NCI-H526 treated with DMSO at 0.1 percent for 48 hours (cell line): Measurements from ENCODE around the gene PKNOX1.
A peak's percentile ranks its signal among the peaks of the same experiment; 100 is the strongest.
"Not testable (repeated sequence)": the region's sequence is repeated elsewhere in the genome, so short reads cannot be mapped to it uniquely, and the experiment has no call there.

ENCODE experiments used
- DNase-seq: peaks from one replicate; lab custom pipeline; 2025; lab: John Stamatoyannopoulos, UW

PKNOX1 gene

DNA sequence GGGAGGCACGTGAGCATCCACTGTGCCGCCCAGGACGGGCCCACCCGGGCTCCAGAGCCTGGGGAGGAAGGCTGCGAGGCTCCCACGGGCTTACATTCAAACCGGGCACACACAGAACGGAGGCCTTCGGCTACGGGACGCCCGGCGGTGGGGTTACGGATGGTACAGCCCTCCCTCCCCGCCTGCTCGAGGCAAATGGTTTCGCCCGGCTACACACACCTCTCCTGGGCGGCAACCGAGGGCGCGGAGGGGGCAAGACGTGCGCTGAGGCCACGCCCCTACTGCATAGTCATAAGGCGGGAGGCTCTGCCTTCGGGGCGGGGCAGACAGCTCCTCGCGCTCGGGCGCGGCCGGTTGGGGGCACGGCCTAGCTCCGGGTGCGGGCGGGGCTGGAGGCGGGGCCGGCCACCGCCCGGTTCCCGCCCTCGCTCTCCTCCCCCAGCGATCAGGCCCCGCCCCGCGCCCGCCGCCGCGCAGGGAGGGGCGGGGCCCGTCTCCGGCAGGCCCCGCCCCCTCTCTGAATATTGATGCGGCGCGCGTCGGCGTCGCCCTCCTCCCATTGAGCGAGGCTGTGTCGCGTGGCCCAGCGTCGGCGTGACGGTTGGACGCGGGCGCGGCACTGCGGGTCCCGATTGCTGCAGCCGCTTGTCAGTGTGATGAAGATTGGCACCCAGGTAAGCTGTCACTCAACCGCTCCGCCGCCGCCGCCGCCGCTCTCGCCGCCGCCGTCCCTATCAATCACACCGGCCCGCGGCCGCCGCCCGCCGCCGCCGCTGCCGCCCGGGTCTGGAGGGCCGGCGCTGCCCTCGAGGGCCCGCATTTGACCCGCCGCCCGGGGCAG lies at the start of gene PKNOX1:
PKNOX1 (plus strand) TSS at position 572 of the 841 bp plus-strand sequence. CDS start 29,820 bp downstream, outside the sequence.
- DNase-seq: peak; percentile 97

DNA sequence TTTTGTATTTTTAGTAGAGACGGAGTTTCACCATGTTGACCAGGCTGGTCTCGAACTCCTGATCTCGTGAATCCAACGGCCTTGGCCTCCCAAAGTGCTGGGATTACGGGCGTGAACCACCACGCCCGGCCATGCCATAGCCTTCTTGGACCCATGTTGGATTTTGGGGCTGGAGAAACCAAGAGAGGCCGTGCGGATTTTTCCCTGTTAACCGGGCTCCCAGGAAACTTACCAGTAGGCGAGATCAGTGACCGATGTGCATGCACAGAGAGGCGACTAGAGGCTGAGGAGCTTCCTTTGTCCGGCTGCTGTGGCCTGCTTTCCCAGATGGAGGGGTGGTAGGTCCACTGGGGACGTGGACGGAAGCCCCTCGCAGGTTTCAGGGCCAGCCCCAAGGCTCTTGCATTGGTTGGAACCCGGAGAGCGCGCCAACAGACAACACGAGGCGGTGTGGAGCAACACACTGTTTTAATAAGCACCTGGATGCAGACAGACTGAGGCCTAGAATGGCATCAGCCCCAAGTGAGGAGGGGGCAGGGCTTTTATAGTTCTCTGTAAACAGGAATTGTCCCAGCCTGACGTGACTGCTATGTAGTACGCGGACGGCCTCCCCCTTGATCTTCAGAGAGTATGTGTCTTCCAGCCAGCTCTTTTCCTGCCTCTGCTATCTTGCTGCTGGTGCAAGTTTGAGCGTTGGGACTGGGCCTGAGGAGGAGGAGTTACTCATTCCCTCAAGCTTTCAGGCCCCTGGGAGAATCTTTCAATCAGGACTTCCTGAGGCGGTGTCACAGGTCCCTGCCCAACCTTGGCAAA lies 49.0 kb upstream of the PKNOX1 start, which contains the start of gene ERVH48-1:
ERVH48-1 (minus strand) TSS at position 517 of the 813 bp plus-strand sequence. CDS start 6,624 bp downstream, outside the sequence.
- no peak for DNase-seq

GRCh38 chr21:42927474-42928200 lies 46.7 kb upstream of the PKNOX1 start:
- not testable (repeated sequence) for DNase-seq

DNA sequence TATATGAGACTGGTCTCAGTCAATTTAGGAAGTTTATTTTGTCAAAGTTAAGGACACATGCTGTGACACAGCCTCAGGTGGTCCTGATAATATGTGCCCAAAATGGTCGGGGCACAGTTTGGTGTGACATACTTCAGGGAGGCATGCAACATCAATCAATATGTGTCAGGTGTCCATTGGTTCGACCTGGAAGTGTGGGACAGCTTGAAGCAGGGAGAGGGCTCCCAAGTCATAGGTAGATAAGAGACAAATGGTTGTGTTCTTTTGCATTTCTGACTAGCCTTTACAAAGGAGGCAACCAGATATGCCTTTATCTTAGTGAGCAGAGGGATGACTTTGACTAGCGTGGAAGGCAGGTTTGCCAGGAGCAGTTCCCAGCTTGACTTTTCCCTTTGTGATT lies 44.4 kb upstream of the PKNOX1 start:
- no peak for DNase-seq

DNA sequence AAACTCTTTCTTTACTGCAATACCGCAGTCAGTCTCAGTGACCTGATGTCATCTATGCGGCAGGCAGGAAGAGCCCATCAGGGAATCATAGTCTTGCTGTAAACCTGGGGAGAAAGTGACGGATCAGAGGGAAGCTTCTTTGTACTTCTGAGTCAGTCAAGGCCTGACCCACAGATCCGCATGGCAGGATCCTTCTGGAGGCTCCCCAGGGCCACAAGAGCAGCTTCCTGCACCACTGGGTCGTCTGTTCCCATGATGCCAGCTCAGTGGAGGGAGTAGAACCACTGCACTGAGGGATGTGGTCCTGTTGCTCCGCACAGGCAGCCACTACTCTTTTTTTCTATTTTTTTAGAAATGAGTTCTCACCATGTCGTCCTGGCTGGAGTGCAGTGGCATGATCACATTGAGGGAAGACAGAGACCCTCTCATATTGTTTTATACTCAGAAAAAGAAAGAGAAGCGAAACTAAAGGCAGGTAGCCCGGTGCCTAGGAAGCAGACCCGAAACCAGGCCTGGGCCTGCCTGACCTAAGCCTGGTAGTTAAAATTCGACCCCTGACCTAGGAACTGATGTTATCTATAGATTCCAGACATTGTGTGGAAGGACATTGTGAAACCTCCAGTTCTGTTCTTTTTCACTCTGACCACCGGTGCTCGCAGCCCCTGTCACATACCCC lies 42.7 kb upstream of the PKNOX1 start:
- no peak for DNase-seq

GRCh38 chr21:42932378-42933136 lies 41.8 kb upstream of the PKNOX1 start:
- not testable (repeated sequence) for DNase-seq

DNA sequence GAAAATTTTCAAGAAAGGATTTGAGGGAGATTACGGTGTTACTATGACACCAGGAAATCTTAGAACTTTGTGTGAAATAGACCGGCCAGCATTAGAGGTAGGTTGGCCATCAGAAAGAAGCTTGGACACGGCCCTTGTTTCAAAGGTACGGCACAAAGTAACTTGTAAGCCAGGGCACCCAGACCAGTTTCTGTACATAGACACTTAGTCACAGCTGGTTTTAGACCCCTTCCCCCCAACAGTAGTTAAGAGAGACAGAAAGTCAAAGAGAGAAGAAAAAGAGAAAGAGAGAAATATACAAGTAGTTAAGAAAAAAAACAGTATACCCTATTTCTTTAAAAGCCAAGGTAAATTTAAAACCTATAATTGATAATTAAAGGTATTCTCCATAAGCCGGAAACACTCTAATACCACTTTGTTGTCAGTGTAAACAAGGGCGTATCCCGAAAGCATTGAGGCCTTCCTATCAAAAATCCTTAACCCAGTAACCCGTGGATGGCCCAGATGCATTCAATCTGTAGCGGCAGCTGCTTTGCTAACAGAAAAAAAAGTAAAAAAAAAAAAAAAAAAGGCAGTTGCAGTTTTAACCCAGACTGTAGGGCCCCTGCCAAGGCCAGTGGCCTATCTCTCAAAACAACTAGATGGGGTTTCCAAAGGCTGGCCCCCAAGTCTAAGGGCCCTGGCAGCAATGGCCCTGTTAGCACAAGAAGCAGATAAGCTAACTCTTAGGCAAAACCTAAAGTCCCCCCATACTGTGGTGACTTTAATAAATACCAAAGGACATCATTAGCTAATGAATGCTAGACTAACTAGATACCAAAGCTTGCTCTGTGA lies 41.0 kb upstream of the PKNOX1 start:
- DNase-seq: not testable (repeated sequence)

DNA sequence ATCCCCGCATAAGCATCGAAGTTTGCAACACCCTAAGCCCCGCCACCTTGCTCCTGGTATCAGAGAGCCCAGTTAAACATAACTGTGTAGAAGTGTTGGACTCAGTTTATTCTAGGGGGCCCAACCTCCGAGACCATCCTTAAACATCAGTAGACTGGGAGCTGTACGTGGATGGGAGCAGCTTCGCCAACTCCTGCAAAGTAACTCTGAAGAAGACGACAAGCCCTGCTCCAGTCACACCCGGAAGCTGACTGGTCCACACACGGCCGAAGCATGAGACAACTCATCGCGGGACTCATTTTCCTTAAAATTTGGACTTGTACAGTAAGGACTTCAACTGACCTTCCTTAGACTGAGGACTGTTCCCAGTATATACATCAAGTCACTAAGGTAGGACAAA lies 40.4 kb upstream of the PKNOX1 start:
- not testable (repeated sequence) for DNase-seq

GRCh38 chr21:42936360-42936759 lies 38.0 kb upstream of the PKNOX1 start:
- not testable (repeated sequence) for DNase-seq

GRCh38 chr21:42937034-42937940 lies 37.1 kb upstream of the PKNOX1 start:
- not testable (repeated sequence) for DNase-seq

GRCh38 chr21:42937960-42938605 lies 36.3 kb upstream of the PKNOX1 start:
- no peak for DNase-seq

DNA sequence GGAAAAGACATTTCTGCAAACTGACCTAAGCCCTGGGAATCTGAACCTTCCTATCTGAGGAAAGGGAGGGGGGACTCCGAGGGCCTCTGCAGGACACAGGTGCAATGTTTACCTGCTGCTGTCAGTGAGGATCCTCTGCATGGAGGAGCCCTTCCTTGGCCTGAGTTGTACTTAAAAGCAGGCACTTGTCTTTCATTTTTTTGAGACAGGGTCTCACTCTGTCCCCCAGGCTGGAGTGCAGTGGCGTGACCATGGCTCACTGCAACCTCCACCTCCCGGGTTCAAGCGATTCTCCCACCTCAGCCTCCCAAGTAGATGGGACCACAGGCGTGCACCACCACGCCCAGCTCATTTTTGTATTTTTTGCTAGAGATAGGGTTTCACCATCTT lies 35.8 kb upstream of the PKNOX1 start:
- not testable (repeated sequence) for DNase-seq

- no peak for DNase-seq
These were observed 34.6 kb upstream of the PKNOX1 start for GRCh38 chr21:42939582-42940413.

- no peak for DNase-seq
These were observed 32.7 kb upstream of the PKNOX1 start for GRCh38 chr21:42941696-42942085.

DNA sequence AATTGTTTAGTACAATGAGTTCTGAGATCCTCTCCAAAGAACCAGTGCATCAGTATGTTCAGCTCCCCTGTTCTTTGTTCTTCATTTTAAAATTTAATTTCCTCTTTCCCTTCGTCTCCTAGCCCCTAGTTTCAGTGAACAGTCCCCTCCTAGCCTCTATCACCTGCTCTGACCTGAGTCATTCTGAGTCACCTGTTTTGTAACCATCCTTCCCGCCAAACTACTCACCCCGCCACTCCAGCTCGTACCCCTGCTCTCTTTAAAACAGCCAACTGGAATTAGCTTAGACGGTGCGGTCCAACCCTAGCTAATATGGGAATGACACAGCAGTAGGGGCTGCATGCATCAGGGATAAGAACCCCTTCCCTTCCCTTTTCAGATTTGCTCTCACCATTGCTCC lies 32.1 kb upstream of the PKNOX1 start:
- DNase-seq: no peak

DNA sequence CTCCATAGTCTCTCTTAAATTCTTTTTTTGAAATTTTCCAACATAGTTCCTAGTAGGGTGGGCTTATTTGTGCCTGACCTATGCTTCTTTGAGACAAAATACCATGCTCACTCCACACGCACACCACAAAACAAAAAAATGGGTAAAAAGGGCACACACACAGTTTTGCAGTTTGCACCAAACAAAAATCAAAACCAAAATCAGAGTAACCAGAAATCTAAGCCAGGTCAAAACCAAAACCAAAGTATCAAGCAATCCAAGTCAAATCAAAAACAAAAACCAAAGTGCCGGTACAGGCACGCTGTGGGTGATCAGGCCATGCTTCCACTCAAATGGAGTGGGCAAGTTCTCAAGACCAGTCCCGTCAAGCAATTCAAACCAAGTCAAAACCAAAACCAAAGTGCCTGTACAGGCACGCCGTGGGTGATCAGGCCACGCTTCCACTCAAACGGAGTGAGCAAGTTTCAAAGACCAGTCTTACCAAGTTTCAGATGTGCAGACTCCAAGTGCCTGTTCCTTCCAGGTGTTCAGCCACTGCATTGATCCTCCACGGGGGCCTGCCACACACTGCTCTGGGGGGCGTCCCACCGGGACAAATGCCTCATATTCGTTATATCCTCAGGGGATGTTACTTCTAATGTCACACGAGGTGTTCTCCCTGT lies 25.1 kb upstream of the PKNOX1 start:
- not testable (repeated sequence) for DNase-seq

GRCh38 chr21:42951193-42951592 lies 23.2 kb upstream of the PKNOX1 start:
- not testable (repeated sequence) for DNase-seq
